GM19099 (cell line): Measurements from ENCODE around the gene WDR17.

ENCODE experiments used
- POLR2A ChIP-seq: IDR thresholded peaks from 3 replicates; pipeline ENCODE4 v1.6.1; 2011; ENCODE audit warnings: low read depth; ENCODE audit not compliant: insufficient read length; ENCODE audit errors: extremely low read depth

The WDR17 gene

DNA sequence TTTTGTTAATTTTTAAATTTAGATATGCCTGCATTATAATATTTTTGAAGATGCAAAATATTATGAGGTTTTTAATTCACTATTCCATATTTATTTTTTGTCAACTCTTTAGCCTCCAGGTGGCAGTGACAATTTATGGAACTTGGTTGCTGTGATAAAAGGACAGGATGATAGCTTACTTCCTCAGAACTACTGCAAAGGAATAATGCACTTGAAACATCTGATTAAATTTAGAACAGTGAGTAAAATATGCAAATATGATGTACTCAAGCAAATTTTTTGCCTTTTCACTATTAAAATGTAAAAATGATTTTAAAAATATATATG is 84.7 kb downstream of the WDR17 start:
- TF ChIP-seq POLR2A, result no peak

DNA sequence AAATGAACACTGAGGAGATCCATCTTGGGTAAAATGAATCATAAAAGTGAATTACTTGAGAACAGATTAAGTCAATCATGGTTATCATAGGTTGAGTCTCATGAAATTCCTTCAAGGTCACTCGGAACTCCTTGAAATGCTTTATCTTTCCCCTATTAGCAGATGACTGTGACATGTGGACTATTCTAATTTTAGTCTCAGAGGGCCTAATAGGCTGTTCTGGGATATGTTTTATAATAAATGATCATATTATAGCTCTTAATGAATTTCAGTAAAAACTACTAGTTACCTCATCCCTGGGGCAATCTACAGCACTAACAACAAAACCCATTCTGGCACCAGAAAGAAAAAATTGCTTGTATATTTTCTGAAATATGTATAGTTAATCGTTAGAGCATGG is 85.1 kb downstream of the WDR17 start:
- TF ChIP-seq POLR2A, result no peak

DNA sequence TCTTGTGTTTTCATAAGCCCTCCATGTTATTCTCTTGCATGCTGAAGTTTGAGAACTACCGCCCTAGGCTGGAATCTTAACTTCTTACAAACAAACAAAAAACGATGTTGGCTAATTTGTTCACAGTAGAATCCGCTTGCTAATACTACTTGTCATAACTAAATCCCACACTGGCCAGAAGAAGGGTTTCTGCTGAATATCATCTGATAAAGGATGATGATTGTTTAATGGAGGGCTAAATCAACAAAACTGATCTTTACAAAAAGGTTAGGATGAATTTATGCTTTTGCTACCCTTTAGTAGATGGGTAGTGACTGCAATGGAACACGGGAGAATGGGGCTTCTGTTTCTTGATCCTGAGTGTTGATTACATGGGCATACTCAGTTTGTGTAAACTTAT is 87.5 kb downstream of the WDR17 start:
- no peak for TF ChIP-seq POLR2A

DNA sequence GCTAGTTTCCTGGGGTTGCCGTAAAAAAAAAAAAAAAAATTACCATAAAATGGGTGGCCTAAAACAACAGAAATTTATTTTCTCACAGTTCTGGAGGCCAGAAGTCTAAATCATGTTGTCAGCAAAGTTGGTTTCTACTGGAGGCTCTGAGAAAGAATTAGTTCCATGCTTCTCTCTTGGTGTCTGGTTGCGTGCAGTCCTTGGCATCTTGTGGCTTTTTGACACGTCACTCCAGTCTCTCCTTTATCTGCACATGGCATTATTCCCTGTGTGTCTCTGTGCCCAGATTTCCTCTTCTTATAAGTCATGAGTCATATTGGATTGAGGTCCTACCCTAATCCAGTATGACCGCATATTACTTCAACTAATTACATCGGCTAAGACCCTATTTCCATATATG is 91.0 kb downstream of the WDR17 start:
- no peak for TF ChIP-seq POLR2A

DNA sequence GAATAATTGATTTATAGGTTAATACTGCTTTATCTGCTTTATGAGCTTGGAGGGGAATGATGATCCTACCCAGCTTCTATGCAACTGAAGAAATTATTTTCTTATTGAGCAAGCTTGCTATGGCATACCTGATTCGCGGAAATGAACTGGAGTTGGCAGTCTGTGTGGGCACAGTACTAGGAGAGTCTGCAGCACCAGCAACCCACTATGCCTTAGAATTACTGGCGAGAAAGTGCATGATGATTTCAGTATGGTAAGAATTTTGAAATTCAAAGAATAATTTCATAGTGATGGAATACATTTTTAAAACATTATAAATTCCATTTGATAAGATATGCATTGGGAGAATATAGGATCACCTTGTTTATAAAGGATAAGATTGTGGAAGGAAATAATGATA is 97.4 kb downstream of the WDR17 start:
- no peak for TF ChIP-seq POLR2A

DNA sequence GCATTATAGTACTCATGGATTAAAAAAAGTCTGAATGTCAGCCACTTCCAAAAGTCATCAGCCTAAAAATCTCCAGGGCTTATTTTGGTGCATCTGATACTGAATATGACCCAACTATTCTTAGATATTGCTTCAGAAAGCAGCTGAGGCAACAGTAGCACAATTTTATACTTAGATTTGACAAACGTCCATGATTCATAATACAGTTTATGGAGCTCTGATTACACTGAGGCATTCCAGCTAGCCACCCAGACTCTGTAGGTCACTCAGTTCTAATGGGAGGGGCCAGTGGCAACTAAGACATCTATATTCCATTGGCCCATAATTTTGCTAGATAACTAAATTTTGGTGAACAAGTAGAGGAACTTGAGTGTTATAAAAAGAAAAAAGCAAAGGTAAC is 119.4 kb downstream of the WDR17 start:
- no peak for TF ChIP-seq POLR2A

DNA sequence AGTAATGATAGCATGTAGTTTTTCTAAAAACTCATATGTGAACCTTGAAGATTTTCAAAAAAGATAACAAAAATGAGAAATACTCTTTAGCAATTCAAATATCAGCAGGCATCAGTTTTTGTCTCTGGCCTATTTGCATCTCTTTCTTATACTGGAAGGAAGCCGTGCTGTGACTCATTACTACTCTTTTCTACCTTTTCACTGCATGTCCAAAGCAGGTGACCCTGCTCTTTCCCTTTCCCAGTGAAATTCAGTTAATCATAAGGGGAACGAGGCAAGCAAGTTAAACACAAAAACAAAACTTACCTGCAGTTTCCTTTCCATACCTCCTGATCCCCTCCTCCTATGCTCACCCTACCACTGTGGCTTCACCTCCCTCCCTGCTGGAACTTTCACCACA is 120.4 kb downstream of the WDR17 start:
- TF ChIP-seq POLR2A, result no peak

DNA sequence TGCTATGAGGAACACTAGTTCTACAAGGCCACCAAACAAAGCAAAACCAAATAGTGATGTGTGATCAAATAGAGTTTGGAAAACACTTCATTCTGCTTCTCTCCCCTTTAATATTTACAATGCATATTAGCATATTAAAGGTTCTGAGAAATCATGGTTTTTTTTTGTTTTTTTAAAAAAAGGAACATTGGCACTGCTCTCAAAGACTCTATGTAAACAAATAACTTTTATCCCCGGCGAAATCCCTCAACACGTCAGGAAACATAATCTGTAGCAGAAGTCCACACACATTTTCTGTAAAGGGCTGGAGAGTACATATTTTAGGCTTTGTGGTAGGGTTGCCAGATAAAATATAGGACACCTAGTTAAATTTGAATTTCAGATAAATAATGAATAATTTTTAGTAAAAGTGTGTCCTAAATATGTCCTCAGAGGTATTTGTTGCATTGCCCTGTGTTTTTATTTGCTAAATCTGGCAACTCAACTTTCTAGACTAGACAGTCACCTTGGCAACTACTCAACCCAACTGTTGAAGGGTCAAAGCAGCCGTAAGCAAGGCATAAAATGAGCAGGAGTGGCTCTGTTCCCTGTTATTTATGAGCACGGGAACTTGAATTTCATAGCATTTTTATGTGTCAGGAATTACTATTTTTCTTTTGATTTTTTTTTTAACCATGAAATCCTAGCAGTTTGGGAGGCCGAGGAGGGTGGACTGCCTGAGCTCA is 121.2 kb downstream of the WDR17 start:
- TF ChIP-seq POLR2A, result no peak

DNA sequence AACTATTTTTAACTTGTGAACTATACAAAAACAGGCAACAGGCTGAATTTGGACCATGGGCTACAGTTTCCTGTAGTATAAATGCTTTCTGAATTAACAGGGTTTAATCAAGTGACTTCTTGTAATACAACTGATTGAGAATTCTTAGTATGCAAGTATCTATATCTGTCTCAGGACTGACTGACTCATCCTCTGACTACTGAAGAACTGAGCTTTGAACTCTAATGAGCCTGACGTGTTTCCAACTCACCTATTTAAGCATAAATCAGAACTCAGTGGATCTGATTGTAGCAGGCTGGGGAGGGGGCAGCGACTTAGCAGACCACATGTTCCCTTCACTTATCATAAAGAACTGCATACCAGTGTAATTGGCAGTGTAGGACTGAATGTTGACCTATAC is 122.0 kb downstream of the WDR17 start:
- no peak for TF ChIP-seq POLR2A

DNA sequence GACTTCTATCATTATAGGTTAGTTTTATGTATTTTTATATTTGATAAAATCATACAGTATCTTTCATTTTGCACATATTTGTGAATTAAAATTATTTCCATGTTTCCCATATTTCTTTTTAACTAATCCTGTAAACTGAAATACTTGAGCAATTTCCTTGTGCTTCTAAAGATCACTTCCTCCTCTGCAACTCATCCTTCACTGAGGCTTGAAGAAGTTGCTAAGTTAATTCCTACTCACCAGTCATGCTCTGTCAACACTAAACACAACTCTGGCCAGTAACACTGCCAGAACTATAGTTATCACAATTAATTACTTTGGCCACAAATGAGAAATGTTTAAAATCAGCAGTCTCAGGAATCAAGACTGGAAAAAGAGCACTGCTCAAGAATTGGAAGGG is 123.0 kb downstream of the WDR17 start:
- no peak for TF ChIP-seq POLR2A

DNA sequence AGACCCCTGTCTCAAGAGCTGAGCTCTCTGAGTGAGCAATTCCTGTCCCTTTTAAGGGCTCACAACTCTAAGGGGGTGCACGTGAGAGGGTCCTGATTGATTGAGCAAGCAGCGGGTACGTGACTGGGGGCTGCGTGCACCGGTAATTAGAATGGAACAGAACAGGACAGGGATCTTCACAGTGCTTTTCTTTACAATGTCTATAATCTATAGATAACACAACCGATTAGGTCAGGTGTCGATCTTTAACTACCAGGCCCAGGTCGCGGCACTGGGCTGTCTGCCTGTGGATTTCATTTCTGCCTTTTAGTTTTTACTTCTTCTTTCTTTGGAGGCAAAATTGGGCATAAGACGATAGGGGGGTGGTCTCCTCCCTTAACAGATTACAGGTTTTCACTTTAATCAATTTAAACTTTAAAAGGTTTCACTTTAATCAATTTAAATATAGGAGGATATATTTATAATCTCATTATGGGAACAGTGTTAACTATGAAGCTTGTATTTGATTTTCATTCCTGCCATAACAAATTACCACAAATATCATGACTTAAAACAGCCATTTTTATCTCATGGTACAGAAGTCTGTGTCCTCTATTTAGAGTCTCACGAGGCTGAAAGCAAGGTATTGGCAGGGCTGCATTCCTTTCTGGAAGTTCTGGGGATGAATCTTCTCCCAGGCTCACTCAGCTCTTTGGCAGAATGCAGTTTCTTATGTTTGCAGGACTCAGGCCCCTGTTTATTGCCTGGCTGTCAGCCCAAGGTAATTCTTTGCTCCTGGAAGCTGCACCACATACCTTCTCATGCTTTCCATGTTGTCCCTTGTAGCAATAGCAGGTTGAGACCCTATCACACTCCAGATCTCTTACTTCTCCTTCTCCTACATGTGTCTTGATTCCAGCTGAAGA is 124.5 kb downstream of the WDR17 start:
- TF ChIP-seq POLR2A, result no peak

DNA sequence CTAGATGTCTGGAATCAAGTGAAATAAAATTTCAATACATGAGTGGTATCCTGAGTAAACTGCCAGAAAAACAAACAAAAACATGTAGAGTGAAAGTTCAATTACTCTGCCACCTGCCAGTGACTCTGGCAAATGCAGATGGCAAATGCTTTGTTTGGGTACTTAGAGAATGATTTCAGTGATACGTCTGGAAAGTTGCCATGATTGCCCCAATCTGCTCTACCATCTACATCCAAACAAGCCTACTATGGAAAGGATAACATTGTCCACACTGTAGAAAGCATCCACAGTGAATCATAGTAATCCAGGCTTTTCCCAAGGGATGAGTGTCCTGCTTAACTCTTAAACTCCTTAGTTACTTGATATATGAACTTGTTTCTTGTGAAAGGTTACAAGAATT is 126.3 kb downstream of the WDR17 start:
- TF ChIP-seq POLR2A, result no peak

DNA sequence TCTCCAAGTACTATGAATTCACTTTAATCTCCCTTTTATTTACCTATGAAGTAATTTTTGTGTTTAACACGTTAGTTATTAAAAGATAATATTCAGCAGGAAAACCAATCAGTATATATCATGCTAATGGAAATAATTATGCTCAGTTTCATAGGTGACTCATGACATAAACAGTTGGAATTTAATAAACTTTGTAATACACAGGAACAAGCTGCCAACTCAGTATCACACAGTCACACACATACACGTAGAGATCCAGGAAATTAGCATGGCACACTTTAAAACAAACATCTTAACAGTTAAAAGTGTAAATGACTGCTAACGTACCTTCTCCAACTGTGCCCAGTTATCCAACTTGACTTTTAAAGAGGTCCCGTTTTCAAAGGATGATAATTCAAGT is 127.5 kb downstream of the WDR17 start:
- no peak for TF ChIP-seq POLR2A

DNA sequence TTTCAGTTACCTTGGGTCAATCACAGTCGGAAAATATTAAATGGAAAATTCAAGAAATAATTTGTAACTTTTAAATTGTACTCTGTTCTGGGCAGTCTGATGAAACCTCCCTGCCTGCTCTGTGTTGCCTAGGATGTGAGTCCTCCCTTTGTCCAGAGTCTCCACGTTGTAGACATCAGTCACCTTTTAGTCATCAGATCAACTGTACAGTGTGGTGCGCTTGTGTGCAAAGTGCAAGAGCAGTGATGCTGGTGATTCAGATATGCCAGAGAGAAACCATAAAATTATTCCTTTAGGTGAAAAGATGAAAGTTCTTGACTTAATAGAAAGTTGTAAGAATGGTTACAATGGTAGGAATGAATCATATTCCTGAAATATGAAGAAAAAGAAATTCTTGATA is 128.3 kb downstream of the WDR17 start:
- TF ChIP-seq POLR2A, result no peak

DNA sequence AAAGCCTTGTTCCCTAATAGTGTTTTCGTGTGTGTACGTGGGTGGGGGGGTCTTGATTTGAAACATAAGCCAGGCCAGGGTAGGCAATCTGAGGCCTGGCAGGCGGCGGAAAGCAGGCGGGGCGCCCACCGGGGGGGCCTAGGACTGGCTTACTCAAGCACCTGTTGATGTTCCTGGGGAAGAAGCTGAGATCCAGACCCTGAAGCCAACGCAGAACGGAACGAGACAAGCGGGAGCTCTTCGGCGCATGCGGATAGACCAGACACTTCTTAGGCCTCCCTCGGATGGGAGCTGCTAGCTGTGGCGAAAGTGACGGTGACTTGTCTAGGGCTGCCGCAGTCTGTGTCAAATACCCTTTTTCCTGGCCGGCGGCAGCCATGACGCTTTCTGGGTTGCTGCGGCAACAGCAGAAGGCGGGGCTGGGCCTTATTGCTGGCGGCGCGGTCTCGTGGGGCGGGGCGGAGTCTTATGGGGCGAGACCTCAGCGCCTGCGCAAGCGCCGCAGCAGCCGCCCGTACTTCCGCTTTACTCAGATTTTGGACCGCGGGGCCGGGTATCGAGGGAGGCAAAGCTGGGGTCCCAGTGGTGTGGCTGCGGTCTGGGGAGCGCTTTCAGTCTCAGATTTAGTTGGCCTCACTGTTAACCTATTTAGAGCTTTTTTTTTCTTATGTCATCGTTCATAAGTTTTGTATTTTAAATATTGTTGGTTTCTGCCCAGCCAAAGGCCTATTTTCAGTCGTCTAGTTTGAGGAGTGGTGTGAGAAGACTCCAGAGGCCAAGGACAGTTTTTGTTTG is 129.7 kb downstream of the WDR17 start, which contains the start of gene SPATA4:
SPATA4 (minus strand) TSS at position 402 of the 795 bp plus-strand sequence; CDS start at position 379, 23 bp downstream.
- no peak for TF ChIP-seq POLR2A

DNA sequence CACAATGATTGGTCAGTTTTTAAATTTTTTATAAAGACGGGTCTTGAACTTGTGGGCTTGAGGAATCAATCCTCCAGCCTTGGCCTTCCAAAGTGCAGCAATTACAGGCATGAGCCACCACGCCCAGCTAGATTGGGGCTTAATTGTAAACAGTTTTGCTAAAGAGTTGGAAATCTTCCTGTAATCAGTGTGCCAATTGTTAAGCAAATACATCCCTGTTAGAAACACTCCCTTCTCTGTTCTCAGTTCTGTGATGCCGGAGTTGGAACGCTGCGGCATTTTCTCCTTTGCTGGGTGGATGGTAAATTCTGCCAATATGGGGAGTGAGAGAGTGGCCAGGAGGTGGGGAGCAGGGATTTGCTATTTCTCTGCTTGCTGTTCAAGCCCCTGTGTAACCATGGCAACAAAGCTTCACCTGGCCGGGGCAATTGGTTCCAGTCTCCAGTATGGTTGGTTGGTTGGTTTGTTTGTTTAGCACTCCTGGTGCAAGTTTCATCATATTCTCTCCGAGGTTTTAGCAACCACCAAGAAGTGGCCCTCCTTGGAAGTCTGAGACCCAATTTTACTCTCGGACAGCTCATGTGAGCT is 132.8 kb downstream of the WDR17 start:
- no peak for TF ChIP-seq POLR2A

DNA sequence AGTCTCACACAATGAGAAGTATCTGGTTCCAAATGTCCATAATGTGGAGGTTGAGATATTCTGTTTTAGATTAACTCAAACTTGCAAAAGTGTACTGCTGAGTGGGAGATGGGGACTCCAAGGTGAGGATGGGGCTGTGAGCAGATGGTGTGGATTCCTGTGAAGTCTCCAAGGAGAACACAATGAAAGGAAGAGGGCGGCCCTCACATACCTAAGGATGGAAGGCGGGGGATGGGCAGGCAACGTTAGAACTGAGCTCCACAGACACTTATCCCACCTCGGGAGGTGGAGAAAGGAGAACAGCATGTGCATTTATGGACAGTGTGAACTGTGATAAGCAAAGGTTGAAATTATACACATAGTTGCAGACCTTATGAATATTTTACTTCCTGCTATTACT is 139.7 kb downstream of the WDR17 start:
- no peak for TF ChIP-seq POLR2A
